Glomerular endothelial cell (primary cell): ENCODE results near the gene RABGEF1. TPM values are rescaled to one million over a fixed set of nuclear protein-coding genes. Genes with fewer than 3 reads are reported as not detected.
"Not testable (repeated sequence)": the region's sequence is repeated elsewhere in the genome, so short reads cannot be mapped to it uniquely, and the experiment has no call there.

Source experiments
- DNase-seq: peaks from one replicate; pipeline ENCODE4 v3.0.0-alpha.2; 2011; ENCODE audit warnings: low read depth, low spot score; ENCODE audit errors: extremely low read depth
- total RNA-seq: library from RNA; depleted of rRNA; stranded (reverse); fragments of >200 nt; gene quantifications from 2 replicates; pipeline ENCODE4 v1.2.3, GENCODE V29; 2015

The RABGEF1 gene
- total RNA-seq, 1 donor from 2014 or later, result 12.3 TPM

- DNase-seq, result no peak
Observed at GRCh38 chr7:66734006-66734405, 6.5 kb upstream of the RABGEF1 start.

- no peak for DNase-seq
Observed at GRCh38 chr7:66735154-66735553, 5.4 kb upstream of the RABGEF1 start.

GRCh38 chr7:66735850-66736249 lies 4.7 kb upstream of the RABGEF1 start:
- no peak for DNase-seq

GRCh38 chr7:66736892-66737291 lies 3.6 kb upstream of the RABGEF1 start:
- no peak for DNase-seq

- DNase-seq, result no peak
Observed at GRCh38 chr7:66737667-66738066, 2.9 kb upstream of the RABGEF1 start.

GRCh38 chr7:66739477-66739876 lies 1.1 kb upstream of the RABGEF1 start:
- DNase-seq, result no peak

- DNase-seq, result no peak
Observed at GRCh38 chr7:66739953-66740301, 606 bp upstream of the RABGEF1 start.

GRCh38 chr7:66740980-66741709 lies 612 bp downstream of the RABGEF1 start:
- DNase-seq, result not testable (repeated sequence)

- DNase-seq, result no peak
Observed at GRCh38 chr7:66741710-66742049, 1.1 kb downstream of the RABGEF1 start.

- not testable (repeated sequence) for DNase-seq
Observed at GRCh38 chr7:66742298-66742697, 1.8 kb downstream of the RABGEF1 start.

- no peak for DNase-seq
Observed at GRCh38 chr7:66743920-66744319, 3.4 kb downstream of the RABGEF1 start.

GRCh38 chr7:66747385-66747784 lies 6.9 kb downstream of the RABGEF1 start:
- DNase-seq, result no peak

- DNase-seq, result no peak
Observed at GRCh38 chr7:66747881-66748511, 7.5 kb downstream of the RABGEF1 start.

- DNase-seq, result no peak
Observed at GRCh38 chr7:66748791-66749190, 8.3 kb downstream of the RABGEF1 start.

GRCh38 chr7:66751945-66752344 lies 11.4 kb downstream of the RABGEF1 start:
- no peak for DNase-seq

GRCh38 chr7:66754541-66754940 lies 14.0 kb downstream of the RABGEF1 start:
- DNase-seq, result no peak

GRCh38 chr7:66755059-66755458 lies 14.5 kb downstream of the RABGEF1 start:
- DNase-seq, result not testable (repeated sequence)

GRCh38 chr7:66756227-66756626 lies 15.7 kb downstream of the RABGEF1 start:
- not testable (repeated sequence) for DNase-seq

- no peak for DNase-seq
Observed at GRCh38 chr7:66756889-66757288, 16.4 kb downstream of the RABGEF1 start.

- DNase-seq, result no peak
Observed at GRCh38 chr7:66757939-66758338, 17.4 kb downstream of the RABGEF1 start.

GRCh38 chr7:66758950-66759628 lies 18.6 kb downstream of the RABGEF1 start:
- no peak for DNase-seq

- DNase-seq, result not testable (repeated sequence)
Observed at GRCh38 chr7:66763183-66763582, 22.6 kb downstream of the RABGEF1 start.
